HG03575 (cell line): Measurements from ENCODE around the gene CDC14B.
"Not testable (repeated sequence)": the region's sequence is repeated elsewhere in the genome, so short reads cannot be mapped to it uniquely, and the experiment has no call there.

Source experiments
- ATAC-seq: cut with Tn5 transposase; IDR thresholded peaks from one replicate; pipeline ENCODE4 v1.9.1; 2021; ENCODE audit not compliant: unreplicated experiment, insufficient number of reproducible peaks, low FRiP score; ENCODE audit errors: extremely low read depth

Gene CDC14B

GRCh38 chr9:96555567-96556386 lies 63.9 kb downstream of the CDC14B start:
- no peak for ATAC-seq

GRCh38 chr9:96554801-96555566 lies 64.7 kb downstream of the CDC14B start:
- no peak for ATAC-seq

GRCh38 chr9:96554326-96554725 lies 65.3 kb downstream of the CDC14B start:
- ATAC-seq, result no peak

GRCh38 chr9:96553070-96553469 lies 66.6 kb downstream of the CDC14B start:
- ATAC-seq, result no peak

- ATAC-seq, result no peak
Observed at GRCh38 chr9:96551403-96551802, 68.2 kb downstream of the CDC14B start.

- ATAC-seq, result no peak
Observed at GRCh38 chr9:96550659-96551058, 69.0 kb downstream of the CDC14B start.

GRCh38 chr9:96543131-96543530 lies 76.5 kb downstream of the CDC14B start:
- not testable (repeated sequence) for ATAC-seq

GRCh38 chr9:96540106-96540505 lies 79.5 kb downstream of the CDC14B start:
- ATAC-seq, result no peak

GRCh38 chr9:96532173-96532572 lies 87.5 kb downstream of the CDC14B start:
- ATAC-seq, result no peak

GRCh38 chr9:96524764-96525163 lies 94.9 kb downstream of the CDC14B start:
- no peak for ATAC-seq

GRCh38 chr9:96524045-96524444 lies 95.6 kb downstream of the CDC14B start:
- no peak for ATAC-seq

GRCh38 chr9:96523374-96523773 lies 96.3 kb downstream of the CDC14B start:
- no peak for ATAC-seq

GRCh38 chr9:96522366-96522765 lies 97.3 kb downstream of the CDC14B start:
- ATAC-seq, result no peak

- no peak for ATAC-seq
Observed at GRCh38 chr9:96519787-96520186, 99.9 kb downstream of the CDC14B start.

- no peak for ATAC-seq
Observed at GRCh38 chr9:96519095-96519494, 100.5 kb downstream of the CDC14B start.

- ATAC-seq, result no peak
Observed at GRCh38 chr9:96515621-96516470, 103.8 kb downstream of the CDC14B start.

- no peak for ATAC-seq
Observed at GRCh38 chr9:96514800-96515158, 104.9 kb downstream of the CDC14B start.

- no peak for ATAC-seq
Observed at GRCh38 chr9:96514108-96514799, 105.4 kb downstream of the CDC14B start.

GRCh38 chr9:96513622-96514021 lies 106.0 kb downstream of the CDC14B start:
- ATAC-seq, result no peak
